Measurements from ENCODE around the gene FAM20B. TPM values are rescaled to one million over a fixed set of nuclear protein-coding genes. Genes with fewer than 3 reads are reported as not detected.
A peak's percentile ranks its signal among the peaks of the same experiment; 100 is the strongest.

The FAM20B gene
- total and polyA plus RNA-seq, 2 of the 13 experiments (the other 11 are each of a cell fraction or from before 2014, with no cell fraction given) = 13.8 to 26.9 TPM

DNA sequence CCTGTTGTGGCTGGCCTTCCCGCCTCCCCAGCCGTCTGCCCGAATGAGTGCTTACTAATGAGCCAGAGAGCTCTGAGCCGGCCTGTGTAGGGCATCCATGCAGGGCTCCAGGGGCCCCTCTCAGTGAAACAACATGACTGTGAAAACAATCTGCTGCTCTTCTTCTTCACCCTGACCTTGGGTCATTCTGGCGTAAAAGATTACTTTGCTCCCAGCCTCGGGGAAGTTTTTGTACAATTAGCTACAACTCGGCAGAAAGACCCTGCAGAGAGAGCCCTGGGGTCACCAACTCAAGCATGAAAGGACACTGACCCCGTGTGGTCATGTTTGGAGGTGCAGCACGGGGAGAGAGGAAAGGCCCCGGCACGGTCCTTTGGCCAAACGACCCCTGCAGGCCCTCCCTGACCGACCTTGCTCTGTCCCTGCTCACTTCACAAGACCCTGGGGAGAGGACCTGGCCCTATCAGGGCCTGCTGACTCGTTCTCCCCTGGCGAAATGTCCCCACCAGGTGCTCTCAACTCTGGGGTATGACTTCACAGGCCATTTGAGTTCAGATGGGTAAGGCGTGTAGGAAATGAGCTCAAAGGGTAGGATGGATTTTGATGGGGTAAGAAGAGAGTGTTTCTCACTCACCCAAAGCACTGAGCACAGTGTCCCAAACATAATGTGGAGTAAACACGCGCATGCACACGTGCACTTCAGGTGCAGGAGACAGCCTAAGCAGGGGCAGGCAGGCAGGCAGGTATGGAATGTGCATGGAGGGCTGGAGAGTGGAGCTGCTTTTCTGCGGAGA lies 22.9 kb upstream of the FAM20B start (continued):
- TF ChIP-seq SYNCRIP (IDR thresholded peaks at IDR 0.05; ENCODE audit: insufficient read depth, low read depth, low read length) (no peak), FIP1L1 (IDR thresholded peaks at IDR 0.05; ENCODE audit: borderline replicate concordance, insufficient read depth, low read depth, low read length) (no peak), NR2F1 (CRISPR knock-in tag; IDR thresholded peaks at IDR 0.05) (peak in 1 of 2 experiments; percentile 42; a peak in 1 of 4 replicates), CENPBD1 (CRISPR knock-in tag; IDR thresholded peaks at IDR 0.05; ENCODE audit: borderline replicate concordance, low read depth) (no peak), FOXA3 (CRISPR knock-in tag; IDR thresholded peaks at IDR 0.05) (no peak), RBM22 (optimal IDR thresholded peaks at IDR 0.05; ENCODE audit: low read length) (no peak), XRCC5 (optimal IDR thresholded peaks at IDR 0.05; ENCODE audit: low read length) (no peak), GRHL1 (CRISPR knock-in tag; conservative IDR thresholded peaks at IDR 0.05) (no peak), NKX3-1 (CRISPR knock-in tag; IDR thresholded peaks at IDR 0.05) (no peak), ATRX (CRISPR knock-in tag; IDR thresholded peaks at IDR 0.05; ENCODE audit: borderline replicate concordance) (no peak), SUZ12 (IDR thresholded peaks at IDR 0.05; ENCODE audit: low read depth, low read length) (no peak), HIVEP1 (CRISPR knock-in tag; IDR thresholded peaks at IDR 0.05) (peak; percentile 74; the same call in 1 of the 2 replicates), MTA1 (CRISPR knock-in tag; IDR thresholded peaks at IDR 0.05; ENCODE audit: borderline replicate concordance) (no peak), ZNF619 (CRISPR knock-in tag; IDR thresholded peaks at IDR 0.05) (no peak)
- TF ChIP-seq, protein P1, sequence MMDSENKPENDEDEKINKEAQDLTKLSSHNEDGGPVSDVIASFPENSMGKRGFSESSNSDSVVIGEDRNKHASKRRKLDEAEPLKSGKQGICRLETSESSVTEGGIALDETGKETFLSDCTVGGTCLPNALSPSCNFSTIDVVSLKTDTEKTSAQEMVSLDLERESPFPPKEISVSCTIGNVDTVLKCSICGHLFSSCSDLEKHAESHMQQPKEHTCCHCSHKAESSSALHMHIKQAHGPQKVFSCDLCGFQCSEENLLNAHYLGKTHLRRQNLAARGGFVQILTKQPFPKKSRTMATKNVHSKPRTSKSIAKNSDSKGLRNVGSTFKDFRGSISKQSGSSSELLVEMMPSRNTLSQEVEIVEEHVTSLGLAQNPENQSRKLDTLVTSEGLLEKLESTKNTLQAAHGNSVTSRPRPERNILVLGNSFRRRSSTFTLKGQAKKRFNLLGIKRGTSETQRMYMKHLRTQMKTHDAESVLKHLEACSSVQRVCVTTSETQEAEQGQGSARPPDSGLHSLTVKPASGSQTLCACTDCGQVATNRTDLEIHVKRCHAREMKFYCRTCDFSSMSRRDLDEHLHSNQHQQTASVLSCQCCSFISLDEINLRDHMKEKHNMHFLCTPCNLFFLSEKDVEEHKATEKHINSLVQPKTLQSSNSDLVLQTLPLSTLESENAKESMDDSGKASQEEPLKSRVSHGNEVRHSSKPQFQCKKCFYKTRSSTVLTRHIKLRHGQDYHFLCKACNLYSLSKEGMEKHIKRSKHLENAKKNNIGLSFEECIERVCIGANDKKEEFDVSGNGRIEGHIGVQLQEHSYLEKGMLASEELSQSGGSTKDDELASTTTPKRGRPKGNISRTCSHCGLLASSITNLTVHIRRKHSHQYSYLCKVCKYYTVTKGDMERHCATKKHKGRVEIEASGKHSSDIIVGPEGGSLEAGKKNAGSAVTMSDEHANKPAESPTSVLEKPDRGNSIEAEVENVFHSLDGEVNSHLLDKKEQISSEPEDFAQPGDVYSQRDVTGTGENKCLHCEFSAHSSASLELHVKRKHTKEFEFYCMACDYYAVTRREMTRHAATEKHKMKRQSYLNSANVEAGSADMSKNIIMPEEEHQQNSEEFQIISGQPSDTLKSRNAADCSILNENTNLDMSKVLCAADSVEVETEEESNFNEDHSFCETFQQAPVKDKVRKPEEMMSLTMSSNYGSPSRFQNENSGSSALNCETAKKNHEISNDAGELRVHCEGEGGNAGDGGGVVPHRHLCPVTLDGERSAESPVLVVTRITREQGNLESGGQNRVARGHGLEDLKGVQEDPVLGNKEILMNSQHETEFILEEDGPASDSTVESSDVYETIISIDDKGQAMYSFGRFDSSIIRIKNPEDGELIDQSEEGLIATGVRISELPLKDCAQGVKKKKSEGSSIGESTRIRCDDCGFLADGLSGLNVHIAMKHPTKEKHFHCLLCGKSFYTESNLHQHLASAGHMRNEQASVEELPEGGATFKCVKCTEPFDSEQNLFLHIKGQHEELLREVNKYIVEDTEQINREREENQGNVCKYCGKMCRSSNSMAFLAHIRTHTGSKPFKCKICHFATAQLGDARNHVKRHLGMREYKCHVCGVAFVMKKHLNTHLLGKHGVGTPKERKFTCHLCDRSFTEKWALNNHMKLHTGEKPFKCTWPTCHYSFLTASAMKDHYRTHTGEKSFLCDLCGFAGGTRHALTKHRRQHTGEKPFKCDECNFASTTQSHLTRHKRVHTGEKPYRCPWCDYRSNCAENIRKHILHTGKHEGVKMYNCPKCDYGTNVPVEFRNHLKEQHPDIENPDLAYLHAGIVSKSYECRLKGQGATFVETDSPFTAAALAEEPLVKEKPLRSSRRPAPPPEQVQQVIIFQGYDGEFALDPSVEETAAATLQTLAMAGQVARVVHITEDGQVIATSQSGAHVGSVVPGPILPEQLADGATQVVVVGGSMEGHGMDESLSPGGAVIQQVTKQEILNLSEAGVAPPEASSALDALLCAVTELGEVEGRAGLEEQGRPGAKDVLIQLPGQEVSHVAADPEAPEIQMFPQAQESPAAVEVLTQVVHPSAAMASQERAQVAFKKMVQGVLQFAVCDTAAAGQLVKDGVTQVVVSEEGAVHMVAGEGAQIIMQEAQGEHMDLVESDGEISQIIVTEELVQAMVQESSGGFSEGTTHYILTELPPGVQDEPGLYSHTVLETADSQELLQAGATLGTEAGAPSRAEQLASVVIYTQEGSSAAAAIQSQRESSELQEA (CRISPR knock-in tag; IDR thresholded peaks at IDR 0.05; ENCODE audit: not compliant biosample characterization) = no peak
- TF ChIP-seq, protein P2, sequence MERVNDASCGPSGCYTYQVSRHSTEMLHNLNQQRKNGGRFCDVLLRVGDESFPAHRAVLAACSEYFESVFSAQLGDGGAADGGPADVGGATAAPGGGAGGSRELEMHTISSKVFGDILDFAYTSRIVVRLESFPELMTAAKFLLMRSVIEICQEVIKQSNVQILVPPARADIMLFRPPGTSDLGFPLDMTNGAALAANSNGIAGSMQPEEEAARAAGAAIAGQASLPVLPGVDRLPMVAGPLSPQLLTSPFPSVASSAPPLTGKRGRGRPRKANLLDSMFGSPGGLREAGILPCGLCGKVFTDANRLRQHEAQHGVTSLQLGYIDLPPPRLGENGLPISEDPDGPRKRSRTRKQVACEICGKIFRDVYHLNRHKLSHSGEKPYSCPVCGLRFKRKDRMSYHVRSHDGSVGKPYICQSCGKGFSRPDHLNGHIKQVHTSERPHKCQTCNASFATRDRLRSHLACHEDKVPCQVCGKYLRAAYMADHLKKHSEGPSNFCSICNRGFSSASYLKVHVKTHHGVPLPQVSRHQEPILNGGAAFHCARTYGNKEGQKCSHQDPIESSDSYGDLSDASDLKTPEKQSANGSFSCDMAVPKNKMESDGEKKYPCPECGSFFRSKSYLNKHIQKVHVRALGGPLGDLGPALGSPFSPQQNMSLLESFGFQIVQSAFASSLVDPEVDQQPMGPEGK (CRISPR knock-in tag; IDR thresholded peaks at IDR 0.05) = peak; percentile 50; the same call in 1 of the 2 replicates
